Measurements from ENCODE around the gene ZWILCH.
"Not testable (repeated sequence)": the region's sequence is repeated elsewhere in the genome, so short reads cannot be mapped to it uniquely, and the experiment has no call there.

Gene ZWILCH

GRCh38 chr15:66486887-66487286 is 18.2 kb upstream of the ZWILCH start:
- no peak for FAIRE-seq

GRCh38 chr15:66488525-66488924 is 16.6 kb upstream of the ZWILCH start:
- FAIRE-seq = no peak
- no peak for DNase-seq (ENCODE audit: low spot score)

More at GRCh38 chr15:66486887-66487286, 18.2 kb upstream of the ZWILCH start:
- no peak for DNase-seq (ENCODE audit: low spot score)

DNA sequence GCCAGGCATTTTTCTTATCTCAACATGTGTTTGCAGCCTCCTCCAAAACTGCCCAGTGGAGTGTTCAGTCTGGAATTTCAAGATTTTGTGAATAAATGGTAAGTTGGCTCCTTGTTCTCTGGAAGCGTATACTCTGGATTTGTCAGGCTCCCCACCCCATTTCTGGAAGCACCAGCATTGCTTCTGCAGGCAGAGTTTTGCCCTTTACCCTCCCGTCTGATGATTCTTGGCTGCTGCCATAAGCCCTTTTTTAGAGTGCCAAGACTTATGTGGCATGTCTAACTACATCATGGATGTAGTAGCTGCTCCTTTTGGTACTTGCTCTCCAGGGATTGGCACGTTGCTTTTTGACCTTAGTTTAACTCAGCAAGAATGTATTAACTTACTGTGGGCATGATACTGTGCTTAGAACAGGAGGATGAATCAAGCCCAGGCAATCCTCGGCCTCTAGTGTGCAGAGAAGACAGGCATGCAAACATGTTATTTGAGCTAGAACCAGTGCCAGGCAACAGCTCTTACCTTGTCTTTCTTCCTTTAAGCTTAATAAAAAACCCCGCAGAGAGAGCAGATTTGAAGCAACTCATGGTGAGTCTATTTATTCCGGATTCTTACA is 15.8 kb upstream of the ZWILCH start:
- no peak for FAIRE-seq

DNA sequence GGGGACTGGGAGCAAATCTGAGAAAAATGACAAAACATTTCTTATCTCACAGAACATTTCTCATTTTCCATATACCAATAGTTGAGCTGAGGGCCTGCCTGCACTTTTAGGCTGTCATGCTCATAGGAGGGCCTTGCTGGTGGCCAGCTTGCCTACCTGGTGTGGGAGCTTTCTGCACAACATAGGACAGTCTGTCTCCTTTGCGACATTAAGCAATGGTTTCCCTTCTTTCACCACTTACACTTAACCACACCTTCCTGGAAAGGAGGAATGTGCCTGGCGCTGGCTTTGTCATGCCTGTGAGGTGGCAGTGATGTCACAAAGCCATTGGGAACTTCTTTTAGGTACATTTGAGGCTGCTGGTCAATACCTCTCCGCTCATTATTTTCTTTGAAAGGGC is 13.3 kb upstream of the ZWILCH start:
- FAIRE-seq = no peak

More for the DNA sequence above, 15.8 kb upstream of the ZWILCH start:
- no peak for DNase-seq (ENCODE audit: low spot score)

DNA sequence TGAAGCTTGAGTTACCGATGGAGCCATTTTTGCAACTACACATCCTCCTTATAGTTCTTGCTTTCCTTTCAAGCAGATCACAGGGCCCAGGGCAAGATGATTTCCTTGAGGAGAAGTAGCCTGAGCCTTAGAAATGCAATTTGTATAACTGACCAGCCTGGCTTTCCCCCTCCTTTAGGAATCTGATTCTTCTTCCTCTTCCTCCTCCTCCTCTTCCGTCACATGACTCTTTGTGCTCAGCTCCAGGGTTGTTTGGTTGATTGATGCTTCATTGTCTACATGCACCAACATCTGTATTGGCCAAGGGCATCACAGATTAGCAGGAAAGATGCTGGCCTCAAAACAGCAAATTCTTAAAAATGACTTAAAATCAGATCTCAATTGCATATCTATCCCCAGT is 10.9 kb upstream of the ZWILCH start:
- no peak for DNase-seq (ENCODE audit: low spot score)
- no peak for FAIRE-seq

More for the DNA sequence above, 13.3 kb upstream of the ZWILCH start:
- no peak for DNase-seq (ENCODE audit: low spot score)

DNA sequence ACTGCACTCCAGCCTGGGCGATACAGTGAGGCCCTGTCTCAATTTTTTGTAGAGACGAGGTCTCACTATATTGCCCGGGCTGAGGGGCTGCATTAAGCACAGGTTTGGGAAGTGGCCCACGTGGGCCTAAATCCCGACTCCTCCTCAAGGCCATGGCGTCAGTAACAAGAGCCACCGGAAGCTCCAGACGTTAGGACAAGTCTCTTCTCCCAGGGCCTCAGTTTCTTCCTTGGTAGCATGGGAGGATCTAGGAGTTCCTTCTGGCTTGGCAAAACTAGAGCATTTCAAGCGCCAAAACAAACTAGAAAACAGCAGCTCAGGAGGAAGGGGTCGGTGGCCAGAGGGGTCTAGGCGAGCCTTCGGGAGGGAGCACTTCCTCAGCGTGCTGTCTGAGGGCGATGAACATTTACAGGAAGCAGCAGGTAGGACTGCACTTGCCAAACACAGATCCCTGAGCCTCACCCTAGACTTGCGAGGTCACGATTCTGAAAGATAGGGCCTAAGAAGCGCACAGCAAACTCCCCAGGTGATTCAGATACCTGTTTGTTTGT is 8.1 kb upstream of the ZWILCH start:
- FAIRE-seq = no peak
- no peak for DNase-seq (ENCODE audit: low spot score)

DNA sequence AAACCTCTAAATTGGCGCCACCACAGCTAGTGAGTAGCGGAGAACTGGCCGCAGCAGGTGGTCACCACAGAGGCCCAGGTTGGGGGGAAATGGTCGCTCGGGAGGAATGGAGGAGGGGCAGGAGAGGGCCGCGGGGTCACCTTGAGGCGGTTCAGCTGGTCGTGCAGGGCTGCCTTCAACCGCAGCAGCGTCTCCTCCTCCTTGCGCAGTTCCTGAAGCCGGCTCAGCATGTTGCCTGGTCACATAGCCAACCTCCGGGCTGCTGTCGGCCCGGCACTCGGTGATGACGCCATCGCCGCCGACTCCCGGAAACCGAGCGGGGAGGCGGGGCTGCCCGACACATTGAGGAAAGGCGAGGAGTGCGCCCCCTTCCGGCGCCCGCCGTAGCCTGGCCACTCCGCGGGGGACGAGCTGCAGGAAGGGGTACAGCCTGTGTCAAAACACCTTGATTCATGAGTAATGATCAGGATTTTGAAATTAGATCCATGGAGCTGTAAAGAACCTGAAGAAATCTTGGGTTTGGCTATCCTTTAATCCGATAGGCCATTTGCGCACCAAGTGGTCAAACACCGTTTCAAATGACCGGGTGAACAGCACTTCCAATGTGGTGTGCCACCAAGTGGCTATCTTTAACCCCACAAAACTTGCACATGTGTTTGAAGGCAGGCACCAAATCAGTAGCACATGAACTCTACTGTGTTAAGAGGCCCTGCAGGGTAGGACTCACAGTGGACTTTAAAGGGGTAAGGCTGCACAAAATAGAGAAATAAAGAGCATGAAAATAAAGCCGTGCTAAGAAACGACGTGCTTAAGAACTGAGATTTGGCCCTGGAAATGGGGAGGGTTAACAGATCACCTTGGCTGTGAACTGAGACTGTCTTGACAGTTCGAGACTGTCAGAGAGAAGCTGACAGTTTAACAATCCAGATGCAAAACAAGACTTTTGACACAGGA is 7.3 kb upstream of the ZWILCH start, which contains the start of gene SNAPC5:
TSS of gene SNAPC5 (minus strand) at position 261 of the 954 bp plus-strand sequence. CDS start at position 230, 31 bp downstream.
- peak; percentile 86 for FAIRE-seq
- peak; percentile 97 for DNase-seq (ENCODE audit: low spot score)

GRCh38 chr15:66498501-66499386 is 6.4 kb upstream of the ZWILCH start:
- FAIRE-seq (no peak), DNase-seq (ENCODE audit: low spot score) (no peak)

- not testable (repeated sequence) for DNase-seq (ENCODE audit: low spot score); FAIRE-seq
These were observed 4.8 kb upstream of the ZWILCH start for GRCh38 chr15:66500346-66500745.

DNA sequence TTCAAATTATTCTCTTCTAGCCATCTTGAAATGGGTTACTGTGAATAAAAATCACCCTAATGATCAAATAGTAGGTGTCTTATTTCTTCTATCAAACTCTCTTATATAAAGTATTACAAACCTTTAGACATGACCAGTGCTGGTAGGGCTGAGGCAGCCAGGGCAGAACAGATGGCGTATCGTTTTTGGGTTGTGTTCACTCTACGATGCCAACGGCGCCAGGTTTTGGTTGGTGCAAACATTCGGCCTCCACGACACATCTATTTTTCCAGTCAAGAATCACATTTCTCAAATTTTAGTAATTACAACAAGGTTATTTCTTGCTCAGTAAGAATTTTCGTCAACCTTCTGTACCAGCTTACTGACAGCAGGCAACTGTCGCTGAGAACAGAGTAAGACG is 2.6 kb upstream of the ZWILCH start:
- no peak for DNase-seq (ENCODE audit: low spot score)
- FAIRE-seq = no peak

DNA sequence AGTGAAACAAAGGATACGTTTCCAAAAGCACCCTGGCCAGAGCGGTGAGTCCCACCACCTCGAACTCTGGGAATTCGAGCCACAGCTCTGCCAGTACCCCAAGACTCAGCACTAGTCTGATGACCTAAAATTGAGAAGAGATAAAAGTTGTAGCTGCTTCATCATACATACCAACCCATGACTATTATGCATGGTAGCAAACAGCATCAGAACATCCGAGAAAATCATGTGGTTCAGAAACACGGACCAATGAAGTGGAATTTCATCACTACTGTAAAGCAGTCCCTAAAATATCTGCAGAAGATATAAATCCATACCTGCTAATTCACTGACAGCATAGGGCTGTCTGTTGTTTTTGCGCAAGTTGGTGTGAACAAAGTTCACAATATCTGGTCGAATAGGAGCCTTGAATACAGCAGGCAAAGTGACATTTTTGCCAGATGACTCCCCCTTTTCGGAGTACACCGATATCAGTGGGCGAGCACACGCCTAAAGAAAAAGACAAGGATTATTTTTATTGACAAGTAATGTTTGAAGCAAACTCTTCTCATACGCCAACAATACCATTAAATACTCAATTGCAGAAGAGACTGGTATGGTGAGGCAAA is 2.0 kb upstream of the ZWILCH start:
- DNase-seq (ENCODE audit: low spot score); FAIRE-seq: not testable (repeated sequence)

DNA sequence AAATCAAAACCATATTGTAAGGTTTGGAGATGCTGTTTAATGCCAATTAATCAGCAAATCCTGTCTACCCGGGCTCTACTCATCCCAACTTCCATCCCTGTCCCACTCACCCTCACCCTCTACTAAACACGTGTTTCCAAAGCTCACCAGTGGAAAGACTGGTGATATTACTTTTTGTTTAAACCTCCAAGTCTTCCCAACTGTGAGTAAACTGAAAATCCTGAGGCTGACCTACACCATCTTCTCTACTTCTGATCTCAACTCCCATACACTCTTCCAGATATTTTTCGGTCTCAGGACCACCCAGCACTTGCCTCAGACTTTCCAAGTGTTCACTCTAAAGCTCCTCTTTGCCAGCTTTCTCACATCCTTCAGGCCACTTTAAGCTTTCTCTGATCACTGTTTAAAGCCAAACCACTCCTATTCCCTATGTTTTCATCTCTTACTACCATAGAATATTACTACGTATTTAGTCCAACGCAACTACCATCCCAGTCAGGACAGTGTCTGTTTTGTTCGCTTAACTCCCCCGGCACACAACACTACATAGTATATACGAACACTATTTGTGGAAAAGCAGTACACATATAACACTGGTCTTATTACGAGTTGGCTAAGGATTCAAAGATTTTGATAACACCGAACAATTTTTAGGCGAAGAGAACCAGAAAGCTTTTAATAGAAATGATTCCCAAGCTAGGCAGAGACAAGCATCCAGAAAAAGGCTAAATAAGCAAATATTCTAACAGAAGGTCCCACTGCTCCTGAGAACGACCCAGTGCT is 1.2 kb upstream of the ZWILCH start:
- FAIRE-seq (no peak), DNase-seq (ENCODE audit: low spot score) (no peak)

GRCh38 chr15:66505430-66505811 is 295 bp downstream of the ZWILCH start:
- DNase-seq (ENCODE audit: low spot score) = no peak
- no peak for FAIRE-seq

DNA sequence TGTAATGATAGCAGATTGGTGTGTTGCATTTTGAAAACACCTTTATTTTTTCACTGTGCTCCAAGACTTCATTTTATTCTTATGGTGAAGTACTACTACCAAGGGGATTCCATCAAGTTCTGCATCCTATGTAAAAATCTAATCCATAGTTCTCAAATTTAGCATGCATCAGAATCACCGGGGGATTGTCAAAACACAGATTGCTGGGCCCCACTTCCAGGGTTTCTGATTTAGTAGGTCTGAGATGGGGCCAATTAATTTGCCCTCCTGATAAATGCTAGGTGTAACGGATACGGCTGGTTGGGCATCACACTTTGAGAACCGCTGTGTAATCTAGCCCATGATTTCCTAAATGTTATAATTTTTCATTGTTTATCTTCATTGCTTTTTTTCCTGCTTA is 692 bp downstream of the ZWILCH start:
- DNase-seq (ENCODE audit: low spot score) (no peak), FAIRE-seq (no peak)

DNA sequence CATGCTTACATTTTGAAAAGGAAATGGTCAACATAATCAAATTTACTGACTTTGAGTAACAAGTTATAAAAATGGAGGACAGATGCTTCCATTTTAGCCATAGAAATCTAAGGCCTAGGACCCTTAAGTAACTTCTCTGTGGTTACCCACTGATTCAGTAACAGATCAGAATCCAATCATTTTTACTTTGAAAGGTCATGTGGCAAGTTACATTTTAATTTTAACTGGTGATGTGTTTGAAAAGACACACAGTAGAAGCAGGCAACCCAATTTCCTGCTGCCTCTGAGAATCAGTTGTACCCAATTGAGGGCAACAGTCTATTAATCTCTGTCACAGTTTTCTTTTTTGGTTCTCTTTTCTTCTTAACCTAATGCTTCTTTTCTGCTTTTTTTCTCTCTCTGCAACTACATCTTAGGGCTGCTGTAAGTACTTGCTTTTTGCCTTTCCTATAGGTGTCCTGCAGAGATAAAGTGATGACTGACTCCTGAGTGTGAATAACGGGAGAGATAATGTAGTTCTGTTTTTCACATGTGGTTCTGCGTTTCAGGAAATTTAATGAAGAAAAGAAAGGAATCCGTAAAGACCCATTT is 3.3 kb downstream of the ZWILCH start:
- FAIRE-seq (no peak), DNase-seq (ENCODE audit: low spot score) (no peak)

DNA sequence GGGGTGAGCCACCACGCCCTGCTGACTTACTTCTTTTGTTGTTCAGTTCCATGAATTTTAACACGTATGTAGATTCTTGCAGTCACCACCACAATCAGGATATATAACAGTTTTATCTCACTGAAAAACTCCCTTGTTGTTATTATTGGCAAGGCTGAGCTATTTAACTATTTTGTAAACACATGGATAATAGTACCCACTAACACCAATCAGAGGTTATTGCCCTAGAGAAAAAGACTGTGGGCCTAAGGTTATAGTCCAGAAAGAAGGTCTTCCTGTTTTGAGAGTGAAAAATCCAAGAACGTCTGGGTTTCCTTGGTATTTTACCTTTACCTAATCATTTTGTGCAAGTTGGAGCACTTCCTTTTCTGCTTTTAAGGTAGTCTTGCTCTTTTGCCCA is 9.5 kb downstream of the ZWILCH start:
- FAIRE-seq (no peak), DNase-seq (ENCODE audit: low spot score) (no peak)

DNA sequence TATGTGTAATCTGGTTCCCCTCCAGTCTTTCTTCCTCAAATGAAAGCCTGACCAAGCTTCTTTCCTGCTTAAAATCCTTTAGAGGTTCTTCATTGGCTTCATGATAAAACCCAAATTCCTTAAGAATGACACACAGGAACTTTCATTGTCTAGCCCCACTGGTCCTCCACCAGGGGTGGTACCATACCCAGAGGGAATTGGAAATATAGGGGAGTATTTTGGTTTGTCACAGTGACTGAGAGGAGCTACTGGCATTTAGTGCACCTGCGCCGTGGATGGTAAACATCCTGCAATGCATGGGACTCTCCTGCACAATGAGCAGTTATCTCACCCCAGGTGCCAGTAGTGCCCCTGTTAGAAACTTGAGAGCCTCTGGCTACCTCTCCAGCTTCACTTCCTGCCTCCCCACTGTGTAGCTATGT is 10.8 kb downstream of the ZWILCH start:
- DNase-seq (ENCODE audit: low spot score) (peak; percentile 35), FAIRE-seq (no peak)

- DNase-seq (ENCODE audit: low spot score) = no peak
- no peak for FAIRE-seq
These were observed 18.8 kb downstream of the ZWILCH start for GRCh38 chr15:66523926-66524325.

GRCh38 chr15:66524838-66525237 is 19.7 kb downstream of the ZWILCH start:
- FAIRE-seq = no peak

More at GRCh38 chr15:66524838-66525237, 19.7 kb downstream of the ZWILCH start:
- no peak for DNase-seq (ENCODE audit: low spot score)
